ENCODE results near the gene TMEM145. TPM values are rescaled to one million over a fixed set of nuclear protein-coding genes. Genes with fewer than 3 reads are reported as not detected.

The TMEM145 gene
- total and polyA plus RNA-seq, 10 of the 15 experiments (the other 5 are each of a cell fraction or from before 2014, with no cell fraction given): 0.04 to 0.97 (median 0.16) TPM; not detected in 4

- TF ChIP-seq ZNF274 (IDR thresholded peaks at IDR 0.05; ENCODE audit: insufficient read depth, insufficient read length) (no peak), E2F8 (IDR thresholded peaks at IDR 0.05; ENCODE audit: low read depth, partially characterized antibody) (no peak), EED (IDR thresholded peaks at IDR 0.05; ENCODE audit: low read depth) (no peak), ZBED1 (IDR thresholded peaks at IDR 0.05; ENCODE audit: borderline replicate concordance) (no peak), ELK1 (IDR thresholded peaks at IDR 0.05; ENCODE audit: low read depth, low read length) (no peak)
These were observed 9.2 kb upstream of the TMEM145 start (continued) for GRCh38 chr19:42303876-42304275.

- no peak for FAIRE-seq
- Histone ChIP-seq H3K4me1 (ENCODE audit: control insufficient read depth, insufficient read depth, low read length) (peaks cover 7% of the 10 kb centered on the region), H3K4me3 (no peak overlapping the region), H3K79me2 (ENCODE audit: control insufficient read depth, insufficient read depth, low read length) (no peaks in the 10 kb centered on the region; the same call in 1 of the 2 replicates), H3K9me3 (replicated peaks; ENCODE audit: control insufficient read depth, insufficient read depth, low read length) (no peaks in the 10 kb centered on the region), H4K20me1 (ENCODE audit: control insufficient read depth, insufficient read depth) (no peaks in the 10 kb centered on the region), H3K36me3 (ENCODE audit: control insufficient read depth in 2 of 2, insufficient read depth in 2 of 2, low read length in 1 of 2) (no peaks in the 10 kb centered on the region), H3K4me2 (ENCODE audit: control insufficient read depth, insufficient read depth) (no peak overlapping the region), H3K27ac (ENCODE audit: control insufficient read depth, insufficient read depth) (no peak overlapping the region), H3K9ac (ENCODE audit: control insufficient read depth, insufficient read depth, low read length) (no peak overlapping the region), H2AFZ (ENCODE audit: control insufficient read depth, low read depth, low read length) (no peak overlapping the region), H3K27me3 (replicated peaks in 1 of 2; ENCODE audit: control insufficient read depth in 2 of 2, insufficient read depth in 2 of 2, low read length in 1 of 2) (no peaks in the 10 kb centered on the region)
- POLR2A ChIA-PET: no interaction called here
- intact Hi-C loops (cut with micrococcal nuclease; ENCODE audit: unreplicated experiment) (no loop called here), in situ Hi-C loops (cut with MboI) (no loop called here)
- no TSS peak for BruUV-seq (replicated peaks)
- ATAC-seq: no peak
- no peak for DNase-seq (ENCODE audit: low read depth, low spot score)
- SMC1A ChIA-PET (ENCODE audit: uncharacterized antibody, unreplicated experiment): interaction anchor here (0.6 to 0.7 kb wide), 2 partner anchors 13 to 1906 kb away, joined by 3 to 4 read pairs; no protein-coding TSS in a partner anchor
- TF ChIP-seq ATF2 (IDR thresholded peaks at IDR 0.05; ENCODE audit: low read length) (no peak), MYB (IDR thresholded peaks at IDR 0.05; ENCODE audit: borderline replicate concordance, low read depth, low read length) (no peak), RUNX3 (IDR thresholded peaks at IDR 0.05; ENCODE audit: low read length) (no peak), YBX1 (IDR thresholded peaks at IDR 0.05) (no peak), USF2 (IDR thresholded peaks at IDR 0.05; ENCODE audit: borderline replicate concordance, low read depth, low read length) (no peak), YY1 (IDR thresholded peaks at IDR 0.05; ENCODE audit: low read depth, low read length) (no peak), JUND (IDR thresholded peaks at IDR 0.05; ENCODE audit: low read depth, low read length) (no peak), REST (IDR thresholded peaks at IDR 0.05; ENCODE audit: low read depth, low read length) (no peak)
- RAD21 ChIA-PET (ENCODE audit: unreplicated experiment): no interaction called here
- CTCF ChIA-PET: interaction anchor here (2.3 kb wide), 1 partner anchor 11 kb away, joined by 6 read pairs; no protein-coding TSS in a partner anchor
- WGBS (ENCODE audit: insufficient coverage, insufficient replicate concordance, low lambda C conversion rate, missing lambda C conversion rate): 93% methylated on average over 21 of the region's 22 CpGs
These were observed 6.5 kb upstream of the TMEM145 start for GRCh38 chr19:42306646-42307045.

Measured in GM12878 (cell line).